ENCODE results near the gene MACROD2.

Gene MACROD2

DNA sequence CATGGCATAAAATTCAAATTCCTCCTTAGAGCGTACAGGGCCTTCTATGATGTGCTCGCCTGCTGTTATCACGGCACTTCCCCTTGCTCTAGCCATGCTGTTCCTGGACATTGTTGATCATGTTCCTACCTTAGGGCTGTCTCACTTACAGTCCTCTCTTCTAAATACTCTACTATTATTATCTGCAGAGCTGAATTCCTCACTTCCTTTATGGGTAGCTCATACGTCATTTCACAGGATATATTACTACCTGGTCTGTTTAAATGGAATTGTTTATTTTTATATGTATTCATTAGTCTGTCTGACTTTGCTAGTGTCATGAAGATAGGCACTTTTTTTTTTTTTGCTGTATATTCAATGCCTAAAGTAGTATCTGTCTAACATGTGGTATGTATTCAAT, 436.8 kb downstream of the MACROD2 start:
- H3K4me3 ChIP-seq (ENCODE audit: control insufficient read depth, low read depth, low read length), result no peak overlapping the region
- TF ChIP-seq, protein P1, sequence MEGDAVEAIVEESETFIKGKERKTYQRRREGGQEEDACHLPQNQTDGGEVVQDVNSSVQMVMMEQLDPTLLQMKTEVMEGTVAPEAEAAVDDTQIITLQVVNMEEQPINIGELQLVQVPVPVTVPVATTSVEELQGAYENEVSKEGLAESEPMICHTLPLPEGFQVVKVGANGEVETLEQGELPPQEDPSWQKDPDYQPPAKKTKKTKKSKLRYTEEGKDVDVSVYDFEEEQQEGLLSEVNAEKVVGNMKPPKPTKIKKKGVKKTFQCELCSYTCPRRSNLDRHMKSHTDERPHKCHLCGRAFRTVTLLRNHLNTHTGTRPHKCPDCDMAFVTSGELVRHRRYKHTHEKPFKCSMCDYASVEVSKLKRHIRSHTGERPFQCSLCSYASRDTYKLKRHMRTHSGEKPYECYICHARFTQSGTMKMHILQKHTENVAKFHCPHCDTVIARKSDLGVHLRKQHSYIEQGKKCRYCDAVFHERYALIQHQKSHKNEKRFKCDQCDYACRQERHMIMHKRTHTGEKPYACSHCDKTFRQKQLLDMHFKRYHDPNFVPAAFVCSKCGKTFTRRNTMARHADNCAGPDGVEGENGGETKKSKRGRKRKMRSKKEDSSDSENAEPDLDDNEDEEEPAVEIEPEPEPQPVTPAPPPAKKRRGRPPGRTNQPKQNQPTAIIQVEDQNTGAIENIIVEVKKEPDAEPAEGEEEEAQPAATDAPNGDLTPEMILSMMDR (conservative IDR thresholded peaks at IDR 0.05; ENCODE audit: control insufficient read depth, insufficient read depth, low read depth, low read length), result no peak
- DNase-seq (ENCODE audit: low read depth), result no peak

DNA sequence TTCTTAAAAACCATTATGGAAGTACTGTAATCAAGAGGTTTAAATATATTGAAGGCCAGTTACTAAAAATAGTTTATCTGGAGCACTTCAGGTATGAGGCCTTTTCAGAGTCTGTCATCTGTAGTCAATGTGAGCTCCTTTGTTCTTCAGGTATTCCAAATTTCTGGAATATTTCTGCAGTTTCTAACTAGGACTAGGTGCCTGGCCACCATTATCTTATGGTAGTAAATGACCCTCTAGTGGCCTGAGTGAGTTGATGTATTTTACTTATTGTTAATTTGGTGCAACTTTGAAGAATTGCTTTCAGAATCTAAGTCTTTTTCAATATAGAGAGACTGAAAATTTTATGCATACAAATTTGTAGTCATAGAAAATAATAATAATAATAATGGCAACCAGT, 437.3 kb downstream of the MACROD2 start:
- TF ChIP-seq, protein P1 (conservative IDR thresholded peaks at IDR 0.05; ENCODE audit: control insufficient read depth, insufficient read depth, low read depth, low read length), result no peak
- DNase-seq (ENCODE audit: low read depth), result no peak
- no peak overlapping the region for H3K4me3 ChIP-seq (ENCODE audit: control insufficient read depth, low read depth, low read length)

DNA sequence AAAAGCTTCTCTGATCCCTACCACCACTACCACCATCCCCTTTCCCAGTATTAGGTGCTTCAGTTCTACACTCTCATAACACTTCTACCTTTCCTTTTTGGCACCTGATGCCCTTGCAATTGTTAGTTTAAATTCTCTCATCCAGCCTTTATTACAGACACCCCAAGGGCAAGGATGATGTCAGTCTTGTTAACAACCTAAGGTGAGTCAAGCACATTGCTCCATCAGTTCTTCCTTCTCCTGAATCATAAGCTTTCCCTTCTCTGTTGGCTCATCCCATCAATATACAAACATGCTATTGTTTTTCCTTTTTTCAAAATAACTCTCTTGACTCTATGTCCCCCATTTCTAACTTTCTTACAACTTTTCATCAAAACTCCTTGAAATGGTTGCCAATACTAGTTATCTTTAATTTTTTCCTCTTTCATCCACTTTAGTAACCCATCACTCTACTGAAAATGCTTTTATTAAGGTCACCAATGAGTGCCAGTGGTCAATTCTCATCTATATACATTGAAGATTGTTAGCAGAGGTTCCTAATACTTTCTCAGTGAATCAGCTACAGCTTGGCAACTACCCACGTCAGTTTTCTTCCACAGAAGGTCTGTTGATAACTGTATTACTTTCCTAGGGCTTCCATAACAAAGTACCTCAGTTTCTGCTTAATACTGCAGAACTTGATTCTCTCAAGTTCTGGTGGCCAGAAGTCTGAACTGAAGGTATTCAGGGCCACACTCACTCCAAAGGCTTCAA, 439.2 kb downstream of the MACROD2 start:
- DNase-seq (ENCODE audit: low read depth), result peak; percentile 65
- TF ChIP-seq, protein P1 (conservative IDR thresholded peaks at IDR 0.05; ENCODE audit: control insufficient read depth, insufficient read depth, low read depth, low read length), result no peak

DNA sequence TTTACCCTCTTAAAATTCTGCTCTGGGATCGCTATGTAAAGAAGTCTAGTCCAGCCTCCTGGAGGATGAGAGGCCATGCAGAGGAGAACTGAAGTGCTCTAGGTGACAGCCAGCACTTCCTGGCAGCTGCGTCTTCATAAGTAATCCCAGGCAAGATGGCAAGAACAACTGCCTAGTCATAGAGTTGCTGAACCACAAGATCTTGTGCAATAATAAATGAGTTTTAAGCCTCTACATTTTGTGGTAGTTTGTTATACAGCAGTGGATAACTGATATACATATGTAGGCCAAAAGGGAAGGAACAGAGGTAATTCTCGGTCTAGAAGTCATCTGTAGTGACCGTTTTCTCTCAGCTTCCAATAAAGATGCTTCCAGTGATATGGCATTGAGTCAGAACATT, 445.9 kb downstream of the MACROD2 start:
- DNase-seq (ENCODE audit: low read depth), result peak; percentile 86
- no peak overlapping the region for H3K4me3 ChIP-seq (ENCODE audit: control insufficient read depth, low read depth, low read length)
- TF ChIP-seq, protein P1 (conservative IDR thresholded peaks at IDR 0.05; ENCODE audit: control insufficient read depth, insufficient read depth, low read depth, low read length), result no peak

More for the DNA sequence above, 439.2 kb downstream of the MACROD2 start:
- H3K4me3 ChIP-seq (ENCODE audit: control insufficient read depth, low read depth, low read length), result no peak overlapping the region

DNA sequence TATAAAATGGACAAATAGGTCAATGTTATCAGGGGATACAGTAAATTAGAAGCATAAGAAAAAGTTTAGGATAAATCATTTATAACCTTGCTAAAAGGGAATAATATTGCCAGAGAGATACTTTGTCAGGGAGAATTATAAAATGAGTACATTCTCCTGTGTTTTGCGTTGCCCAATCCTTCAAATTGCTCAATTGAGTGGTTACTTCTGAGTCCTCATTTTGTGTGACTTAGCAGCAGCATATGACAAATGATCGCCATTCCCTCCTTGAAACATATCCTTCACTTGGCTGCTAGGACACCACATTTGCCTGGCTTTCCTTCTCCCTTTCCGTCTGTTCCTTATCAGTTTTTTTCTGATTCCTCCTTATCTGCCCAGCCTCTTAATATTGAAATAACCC, 448.8 kb downstream of the MACROD2 start:
- TF ChIP-seq, protein P1 (conservative IDR thresholded peaks at IDR 0.05; ENCODE audit: control insufficient read depth, insufficient read depth, low read depth, low read length), result no peak
- DNase-seq (ENCODE audit: low read depth), result peak; percentile 59

DNA sequence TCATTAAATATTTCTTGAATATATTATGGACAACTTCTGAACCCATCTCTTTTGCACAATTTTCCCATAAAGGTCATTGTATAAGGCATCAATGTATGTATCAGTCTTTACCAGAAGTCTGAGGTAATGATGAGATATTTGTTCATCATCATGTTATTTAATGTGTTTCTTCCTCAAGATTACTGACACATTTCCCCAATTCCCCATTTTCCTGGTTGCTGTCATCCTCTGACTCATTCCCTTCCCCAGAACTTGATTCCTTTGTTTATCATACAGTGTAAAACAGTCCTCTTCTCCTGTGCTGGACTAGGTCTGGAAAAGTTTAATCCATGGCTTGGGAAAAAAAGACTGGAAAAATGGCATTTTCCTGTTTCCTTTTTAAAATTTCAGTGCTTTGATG, 450.0 kb downstream of the MACROD2 start:
- TF ChIP-seq, protein P1 (conservative IDR thresholded peaks at IDR 0.05; ENCODE audit: control insufficient read depth, insufficient read depth, low read depth, low read length), result no peak
- H3K4me3 ChIP-seq (ENCODE audit: control insufficient read depth, low read depth, low read length), result no peak overlapping the region
- DNase-seq (ENCODE audit: low read depth), result peak; percentile 91

More for the DNA sequence above, 448.8 kb downstream of the MACROD2 start:
- H3K4me3 ChIP-seq (ENCODE audit: control insufficient read depth, low read depth, low read length), result no peak overlapping the region
